GM12873 (cell line): Measurements from ENCODE around the gene KRTAP17-1.

ENCODE experiments used
- CTCF ChIP-seq: IDR thresholded peaks from 2 replicates; pipeline ENCODE4 v1.5.1; 2012; ENCODE audit warnings: low read depth, mild to moderate bottlenecking, moderate library complexity, low read length, control low read depth; ENCODE audit not compliant: insufficient read depth; ENCODE audit errors: missing control alignments

The KRTAP17-1 gene

GRCh38 chr17:41347869-41348760 is 32.6 kb upstream of the KRTAP17-1 start:
- TF ChIP-seq CTCF: no peak

GRCh38 chr17:41345992-41346391 is 30.5 kb upstream of the KRTAP17-1 start:
- no peak for TF ChIP-seq CTCF

- no peak for TF ChIP-seq CTCF
Observed at GRCh38 chr17:41343029-41343428, 27.5 kb upstream of the KRTAP17-1 start.

- no peak for TF ChIP-seq CTCF
Observed at GRCh38 chr17:41340934-41341861, 25.7 kb upstream of the KRTAP17-1 start.

GRCh38 chr17:41340494-41340893 is 25.0 kb upstream of the KRTAP17-1 start:
- no peak for TF ChIP-seq CTCF

GRCh38 chr17:41339571-41340172 is 24.2 kb upstream of the KRTAP17-1 start:
- TF ChIP-seq CTCF: no peak
